ENCODE measurements around the gene TERC.

DNA sequence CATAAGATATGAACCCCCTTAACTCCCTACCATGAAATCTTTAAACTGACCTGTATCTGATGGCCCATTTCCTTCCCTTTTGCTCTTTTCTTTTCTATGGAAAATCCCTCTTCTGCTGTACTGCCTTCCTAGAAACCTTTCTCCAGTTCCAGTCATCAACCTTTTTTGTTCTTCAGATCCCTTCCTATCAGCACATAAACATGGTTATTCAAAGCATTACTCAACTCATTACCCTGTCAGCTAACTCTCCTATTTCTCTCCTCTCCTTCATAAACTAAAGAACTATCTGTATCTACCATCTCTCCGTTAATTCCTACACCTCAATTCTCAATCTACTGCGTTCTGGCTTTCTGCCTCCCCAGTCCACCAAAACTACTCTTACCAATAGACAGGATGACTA is 13.0 kb downstream of the TERC start:
- TF ChIP-seq, protein P1, sequence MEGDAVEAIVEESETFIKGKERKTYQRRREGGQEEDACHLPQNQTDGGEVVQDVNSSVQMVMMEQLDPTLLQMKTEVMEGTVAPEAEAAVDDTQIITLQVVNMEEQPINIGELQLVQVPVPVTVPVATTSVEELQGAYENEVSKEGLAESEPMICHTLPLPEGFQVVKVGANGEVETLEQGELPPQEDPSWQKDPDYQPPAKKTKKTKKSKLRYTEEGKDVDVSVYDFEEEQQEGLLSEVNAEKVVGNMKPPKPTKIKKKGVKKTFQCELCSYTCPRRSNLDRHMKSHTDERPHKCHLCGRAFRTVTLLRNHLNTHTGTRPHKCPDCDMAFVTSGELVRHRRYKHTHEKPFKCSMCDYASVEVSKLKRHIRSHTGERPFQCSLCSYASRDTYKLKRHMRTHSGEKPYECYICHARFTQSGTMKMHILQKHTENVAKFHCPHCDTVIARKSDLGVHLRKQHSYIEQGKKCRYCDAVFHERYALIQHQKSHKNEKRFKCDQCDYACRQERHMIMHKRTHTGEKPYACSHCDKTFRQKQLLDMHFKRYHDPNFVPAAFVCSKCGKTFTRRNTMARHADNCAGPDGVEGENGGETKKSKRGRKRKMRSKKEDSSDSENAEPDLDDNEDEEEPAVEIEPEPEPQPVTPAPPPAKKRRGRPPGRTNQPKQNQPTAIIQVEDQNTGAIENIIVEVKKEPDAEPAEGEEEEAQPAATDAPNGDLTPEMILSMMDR (IDR thresholded peaks at IDR 0.05): no peak
- no peak for TF ChIP-seq POLR2A (IDR thresholded peaks at IDR 0.05)
- no peak for TF ChIP-seq POLR2AphosphoS5 (IDR thresholded peaks at IDR 0.05)

Data from breast epithelium (tissue), 3 donors.